IMR-90 (cell line): ENCODE measurements around the gene DNASE1L1. TPM values are rescaled to one million over a fixed set of nuclear protein-coding genes. Genes with fewer than 3 reads are reported as not detected.
A peak's percentile ranks its signal among the peaks of the same experiment; 100 is the strongest.

Experiments
- ATAC-seq: fragments of 200-7000 bp; cut with Tn5 transposase; 2 replicates; pipeline ENCODE4 v1.9.1; 2020; ENCODE audit warnings: low read depth, mild to moderate bottlenecking, moderate library complexity
- BruUV-seq: library from RNA; stranded (reverse); fragments of 400-500 nt; replicated peaks from 2 replicates; lab custom pipeline; 2021; lab: Mats Ljungman, UMichigan
- CTCF ChIA-PET: fragments of 300-600 bp; formaldehyde crosslinking; extraction: SDS; loops from one replicate; lab custom pipeline; 2021; ENCODE audit warnings: antibody characterized with exemption; lab: Yijun Ruan, JAX
- POLR2A ChIA-PET: fragments of 300-600 bp; sonication (Branson Sonifier 250); formaldehyde crosslinking; loops from one replicate; lab custom pipeline; 2022; ENCODE audit warnings: antibody characterized with exemption; ENCODE audit not compliant: unreplicated experiment; lab: Charles Lee
- DNase-seq: peaks from one replicate; pipeline ENCODE4 v3.0.0; 2013
- H2AFZ ChIP-seq: replicated peaks from 2 replicates; pipeline ENCODE3; 2013; ENCODE audit warnings: low read length, mild to moderate bottlenecking; ENCODE audit not compliant: poor library complexity
- H2AK5ac ChIP-seq: 2 replicates; pipeline ENCODE4 v1.6.1; 2013; ENCODE audit warnings: low read depth, low read length, inconsistent platforms
- H2AK9ac ChIP-seq: replicated peaks from 2 replicates; pipeline ENCODE3; 2013; ENCODE audit warnings: mild to moderate bottlenecking, low read depth, low read length, moderate library complexity; ENCODE audit not compliant: poor library complexity
- H2BK120ac ChIP-seq: 2 replicates; pipeline ENCODE4 v1.6.1; 2013; ENCODE audit warnings: low read depth, low read length, inconsistent platforms
- H2BK15ac ChIP-seq: 3 replicates; pipeline ENCODE4 v1.6.1; 2013; ENCODE audit warnings: low read depth, low read length, inconsistent platforms
- H2BK20ac ChIP-seq: 2 replicates; pipeline ENCODE4 v1.6.1; 2013; ENCODE audit warnings: low read depth, mild to moderate bottlenecking, inconsistent platforms, low read length, moderate library complexity
- H2BK5ac ChIP-seq: 2 replicates; pipeline ENCODE4 v1.6.1; 2013; ENCODE audit warnings: mild to moderate bottlenecking, low read depth, low read length, inconsistent platforms; ENCODE audit not compliant: poor library complexity, severe bottlenecking
- H3K14ac ChIP-seq: replicated peaks from 2 replicates; pipeline ENCODE4 v1.6.1; 2013; ENCODE audit warnings: low read depth, low read length, inconsistent platforms
- H3K18ac ChIP-seq: 2 replicates; pipeline ENCODE4 v1.6.1; 2013; ENCODE audit warnings: low read depth, low read length, control low read depth
- H3K23ac ChIP-seq: 2 replicates; pipeline ENCODE4 v1.6.1; 2013; ENCODE audit warnings: low read depth, low read length, inconsistent platforms
- H3K27ac ChIP-seq: 2 replicates; pipeline ENCODE4 v1.5.1; 2013; ENCODE audit warnings: mild to moderate bottlenecking, control low read depth, low read length; ENCODE audit not compliant: insufficient read depth
- H3K27me3 ChIP-seq: 2 replicates; pipeline ENCODE4 v1.6.1; 2013; ENCODE audit warnings: low read length; ENCODE audit not compliant: control insufficient read depth, insufficient read depth
- H3K36me3 ChIP-seq: 2 replicates; pipeline ENCODE4 v1.6.1; 2013; ENCODE audit warnings: low read length, mixed read lengths; ENCODE audit not compliant: control insufficient read depth, insufficient read depth
- H3K4ac ChIP-seq: 2 replicates; pipeline ENCODE4 v1.6.1; 2013; ENCODE audit warnings: low read depth, low read length, inconsistent platforms
- H3K4me1 ChIP-seq: 2 replicates; pipeline ENCODE4 v1.6.1; 2013; ENCODE audit warnings: low read length, mixed read lengths; ENCODE audit not compliant: control insufficient read depth, insufficient read depth
- H3K4me2 ChIP-seq: 2 replicates; pipeline ENCODE4 v1.6.1; 2013; ENCODE audit warnings: low read depth, mild to moderate bottlenecking, control low read depth, low read length, moderate library complexity
- H3K4me3 ChIP-seq: 2 replicates; pipeline ENCODE4 v1.5.1; 2013; ENCODE audit warnings: low read depth, mild to moderate bottlenecking, control low read depth, low read length, moderate library complexity; ENCODE audit not compliant: insufficient read depth
- H3K56ac ChIP-seq: 2 replicates; pipeline ENCODE4 v1.6.1; 2013; ENCODE audit warnings: low read length, inconsistent platforms; ENCODE audit not compliant: insufficient read depth; ENCODE audit errors: extremely low read depth
- H3K79me1 ChIP-seq, 2 experiments: 2 replicates each; pipeline ENCODE4 v1.6.1; 2013; ENCODE audit warnings: low read length in 2 of 2, inconsistent platforms in 1 of 2, low read depth in 1 of 2
- H3K9ac ChIP-seq: 2 replicates; pipeline ENCODE4 v1.6.1; 2013; ENCODE audit warnings: low read depth, low read length, control low read depth
- H3K9me1 ChIP-seq: 2 replicates; pipeline ENCODE4 v1.6.1; 2013; ENCODE audit warnings: low read length, inconsistent platforms; ENCODE audit not compliant: insufficient read depth
- H3K9me3 ChIP-seq: 2 replicates; pipeline ENCODE4 v1.6.1; 2013; ENCODE audit warnings: low read length; ENCODE audit not compliant: control insufficient read depth, insufficient read depth
- H4K20me1 ChIP-seq: 2 replicates; pipeline ENCODE4 v1.6.1; 2013; ENCODE audit warnings: low read length, inconsistent platforms; ENCODE audit not compliant: insufficient read depth
- H4K5ac ChIP-seq: 2 replicates; pipeline ENCODE4 v1.6.1; 2013; ENCODE audit warnings: mild to moderate bottlenecking, low read depth, low read length, control low read depth
- H4K8ac ChIP-seq, 2 experiments: 2 replicates each; pipeline ENCODE4 v1.6.1; 2013; ENCODE audit warnings: low read depth in 2 of 2, low read length in 2 of 2, control low read depth in 1 of 2, inconsistent platforms in 1 of 2
- H4K91ac ChIP-seq: 2 replicates; pipeline ENCODE4 v1.6.1; 2013; ENCODE audit warnings: low read depth, low read length, inconsistent platforms; ENCODE audit not compliant: insufficient read depth
- CEBPB ChIP-seq: IDR thresholded peaks from 2 replicates; pipeline ENCODE4 v1.6.1; 2012; ENCODE audit warnings: low read depth, low read length, improper control_type of control experiment
- FOS ChIP-seq: fragments of 150-350 bp; IDR thresholded peaks from 2 replicates; pipeline ENCODE4 v1.6.1; 2016; ENCODE audit warnings: low read depth, low read length
- MAFK ChIP-seq: IDR thresholded peaks from 2 replicates; pipeline ENCODE4 v1.6.1; 2012; ENCODE audit warnings: low read depth, low read length, improper control_type of control experiment
- MXI1 ChIP-seq: IDR thresholded peaks from 2 replicates; pipeline ENCODE4 v1.6.1; 2012; ENCODE audit warnings: low read depth, mild to moderate bottlenecking, low read length, moderate library complexity, borderline replicate concordance
- NFE2L2 ChIP-seq: fragments of 150-350 bp; IDR thresholded peaks from 2 replicates; pipeline ENCODE4 v1.6.1; 2016; ENCODE audit warnings: low read depth, mild to moderate bottlenecking, low read length
- POLR2A ChIP-seq: IDR thresholded peaks from 2 replicates; pipeline ENCODE4 v1.6.1; 2012; ENCODE audit warnings: mild to moderate bottlenecking, low read depth, low read length
- RAD21 ChIP-seq: IDR thresholded peaks from 2 replicates; pipeline ENCODE4 v1.6.1; 2012; ENCODE audit warnings: low read length, improper control_type of control experiment
- RCOR1 ChIP-seq: IDR thresholded peaks from 2 replicates; pipeline ENCODE4 v1.6.1; 2012; ENCODE audit warnings: mild to moderate bottlenecking, low read length, improper control_type of control experiment; ENCODE audit not compliant: insufficient replicate concordance
- RFX5 ChIP-seq: IDR thresholded peaks from 2 replicates; pipeline ENCODE4 v1.8.0; 2012; ENCODE audit warnings: low read depth, mild to moderate bottlenecking, low read length, moderate library complexity
- SMC3 ChIP-seq: fragments of 150-350 bp; IDR thresholded peaks from 2 replicates; pipeline ENCODE4 v1.6.1; 2016; ENCODE audit warnings: low read depth, mild to moderate bottlenecking, antibody characterized with exemption, low read length, moderate library complexity
- WGBS, 2 experiments: methylation state at CpG; one replicate each; pipeline versions ENCODE4 v1.1.5 to v1.1.7; 2013; ENCODE audit warnings: missing lambda C conversion rate in 2 of 2; ENCODE audit not compliant: insufficient read length in 1 of 2; ENCODE audit errors: extremely low coverage in 2 of 2; 5-methylcytosine and 5-hydroxymethylcytosine counted together
- dilution Hi-C: fragments of 300-500 bp; cut with HindIII; formaldehyde crosslinking; loops from one replicate; pipeline ENCODE4 v1.14.3; 2018; ENCODE audit warnings: low sequenced_read_pairs; ENCODE audit not compliant: unreplicated experiment
- in situ Hi-C: fragments of 300-500 bp; cut with MboI; formaldehyde crosslinking; loops from 3 replicates; pipeline ENCODE4 v1.14.3; 2019; ENCODE audit warnings: low sequenced_read_pairs, inconsistent platforms, mixed read lengths
- intact Hi-C: fragments of 100-400 bp; cut with micrococcal nuclease; formaldehyde crosslinking; loops from 2 replicates; pipeline ENCODE4 v1.10.0; 2022
- polyA plus RNA-seq, 3 experiments: library from polyadenylated mRNA; depleted of rRNA; stranded (reverse); fragments of >200 nt; gene quantifications; 2 replicates each; pipeline ENCODE4 v1.2.3, GENCODE V29; 2012; ENCODE audit warnings: low replicate concordance in 1 of 3
- total RNA-seq: library from RNA; depleted of rRNA; stranded (reverse); fragments of >200 nt; gene quantifications from 2 replicates; pipeline ENCODE4 v1.2.3, GENCODE V29; 2012
- TF ChIP-seq, protein P1 (sequence below): fragments of 150-350 bp; IDR thresholded peaks from 2 replicates; pipeline ENCODE4 v1.6.1; 2016; ENCODE audit warnings: low read depth, mild to moderate bottlenecking, low read length, moderate library complexity, borderline replicate concordance
- TF ChIP-seq, protein P2 (sequence below): conservative IDR thresholded peaks from 2 replicates; pipeline ENCODE4 v1.5.1; 2012; ENCODE audit warnings: mild to moderate bottlenecking, low read depth, low read length, improper control_type of control experiment
- TF ChIP-seq, protein P3 (sequence below): fragments of 150-350 bp; IDR thresholded peaks from 2 replicates; pipeline ENCODE4 v1.6.1; 2017; ENCODE audit warnings: mild to moderate bottlenecking, antibody characterized with exemption, low read length, low read depth

Gene DNASE1L1
- total and polyA plus RNA-seq, 2 of the 4 experiments (the other 2 are of a cell fraction), result 51.4 to 55.5 TPM

GRCh38 chrX:154365997-154366665 is 42.9 kb downstream of the DNASE1L1 start:
- ATAC-seq (no peak), DNase-seq (no peak)
- Histone ChIP-seq H2AK9ac (peak overlapping the region; percentile 26), H3K23ac (no peak overlapping the region), H3K4ac (no peak overlapping the region), H3K9ac (peak overlapping the region; percentile 11; the same call in 1 of the 2 replicates), H4K5ac (no peak overlapping the region), H2BK15ac (no peak overlapping the region), H3K18ac (no peak overlapping the region), H4K8ac (no peak overlapping the region), H3K36me3 (peaks cover 80% of the 10 kb centered on the region), H3K56ac (no peak overlapping the region), H3K27me3 (no peaks in the 10 kb centered on the region), H3K14ac (no peak overlapping the region), H3K9me1 (no peaks in the 10 kb centered on the region; the same call in 1 of the 2 replicates), H3K79me1 (peaks cover 0 to 24% of the 10 kb centered on the region in 2 experiments; a peak in 1 of 4 replicates), H2BK120ac (no peak overlapping the region), H3K4me2 (no peak overlapping the region; the same call in 1 of the 2 replicates), H4K20me1 (peaks cover 96% of the 10 kb centered on the region), H2AK5ac (no peak overlapping the region), H2AFZ (peak overlapping the region; percentile 8), H2BK5ac (no peak overlapping the region), H3K4me1 (peaks cover 7% of the 10 kb centered on the region), H2BK20ac (no peak overlapping the region), H3K4me3 (no peak overlapping the region), H3K27ac (peak overlapping the region; percentile 10), H4K91ac (no peak overlapping the region), H3K9me3 (no peaks in the 10 kb centered on the region)
- ChIA-PET CTCF (no interaction called here), POLR2A (no interaction called here)
- in situ Hi-C loops (no loop called here), dilution Hi-C loops (no loop called here), intact Hi-C loops (no loop called here)
- 90% methylated on average over 15 of the region's 32 CpGs; no CpG with 5 or more reads in 1 of the 2 experiments for WGBS, 2 experiments
- BruUV-seq, result TSS peak; percentile 17
- TF ChIP-seq NFE2L2 (no peak), SMC3 (no peak), POLR2A (no peak), MXI1 (no peak), RAD21 (no peak), CEBPB (no peak), FOS (no peak), RFX5 (no peak), MAFK (no peak), RCOR1 (no peak)
- TF ChIP-seq, protein P1, sequence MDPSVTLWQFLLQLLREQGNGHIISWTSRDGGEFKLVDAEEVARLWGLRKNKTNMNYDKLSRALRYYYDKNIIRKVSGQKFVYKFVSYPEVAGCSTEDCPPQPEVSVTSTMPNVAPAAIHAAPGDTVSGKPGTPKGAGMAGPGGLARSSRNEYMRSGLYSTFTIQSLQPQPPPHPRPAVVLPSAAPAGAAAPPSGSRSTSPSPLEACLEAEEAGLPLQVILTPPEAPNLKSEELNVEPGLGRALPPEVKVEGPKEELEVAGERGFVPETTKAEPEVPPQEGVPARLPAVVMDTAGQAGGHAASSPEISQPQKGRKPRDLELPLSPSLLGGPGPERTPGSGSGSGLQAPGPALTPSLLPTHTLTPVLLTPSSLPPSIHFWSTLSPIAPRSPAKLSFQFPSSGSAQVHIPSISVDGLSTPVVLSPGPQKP, result no peak
- TF ChIP-seq, protein P2, sequence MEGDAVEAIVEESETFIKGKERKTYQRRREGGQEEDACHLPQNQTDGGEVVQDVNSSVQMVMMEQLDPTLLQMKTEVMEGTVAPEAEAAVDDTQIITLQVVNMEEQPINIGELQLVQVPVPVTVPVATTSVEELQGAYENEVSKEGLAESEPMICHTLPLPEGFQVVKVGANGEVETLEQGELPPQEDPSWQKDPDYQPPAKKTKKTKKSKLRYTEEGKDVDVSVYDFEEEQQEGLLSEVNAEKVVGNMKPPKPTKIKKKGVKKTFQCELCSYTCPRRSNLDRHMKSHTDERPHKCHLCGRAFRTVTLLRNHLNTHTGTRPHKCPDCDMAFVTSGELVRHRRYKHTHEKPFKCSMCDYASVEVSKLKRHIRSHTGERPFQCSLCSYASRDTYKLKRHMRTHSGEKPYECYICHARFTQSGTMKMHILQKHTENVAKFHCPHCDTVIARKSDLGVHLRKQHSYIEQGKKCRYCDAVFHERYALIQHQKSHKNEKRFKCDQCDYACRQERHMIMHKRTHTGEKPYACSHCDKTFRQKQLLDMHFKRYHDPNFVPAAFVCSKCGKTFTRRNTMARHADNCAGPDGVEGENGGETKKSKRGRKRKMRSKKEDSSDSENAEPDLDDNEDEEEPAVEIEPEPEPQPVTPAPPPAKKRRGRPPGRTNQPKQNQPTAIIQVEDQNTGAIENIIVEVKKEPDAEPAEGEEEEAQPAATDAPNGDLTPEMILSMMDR, result no peak
- TF ChIP-seq, protein P3, sequence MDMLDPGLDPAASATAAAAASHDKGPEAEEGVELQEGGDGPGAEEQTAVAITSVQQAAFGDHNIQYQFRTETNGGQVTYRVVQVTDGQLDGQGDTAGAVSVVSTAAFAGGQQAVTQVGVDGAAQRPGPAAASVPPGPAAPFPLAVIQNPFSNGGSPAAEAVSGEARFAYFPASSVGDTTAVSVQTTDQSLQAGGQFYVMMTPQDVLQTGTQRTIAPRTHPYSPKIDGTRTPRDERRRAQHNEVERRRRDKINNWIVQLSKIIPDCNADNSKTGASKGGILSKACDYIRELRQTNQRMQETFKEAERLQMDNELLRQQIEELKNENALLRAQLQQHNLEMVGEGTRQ, result no peak
